CD4-positive, CD25-positive, alpha-beta regulatory T cell (primary cell): ENCODE data around the gene NDUFAB1. TPM values are rescaled to one million over a fixed set of nuclear protein-coding genes. Genes with fewer than 3 reads are reported as not detected.

Experiments used
- polyA plus RNA-seq, 4 donors: library from polyadenylated mRNA; unstranded; fragments of 300-500 nt; fragmentation: Illumina TruSeq; gene quantifications; one replicate each; pipeline ENCODE4 v1.2.3, GENCODE V29; 2021
- total RNA-seq: library from RNA; stranded (reverse); gene quantifications from one replicate; pipeline ENCODE4 v1.2.3, GENCODE V29; 2022

NDUFAB1 gene
- total and polyA plus RNA-seq, 5 donors from 2014 or later, result 27.8 to 233 (median 212) TPM

Other genes with a start within 250 kb of the NDUFAB1 start
- 18.7 TPM for gene COG7, start 143.1 kb downstream of the NDUFAB1 start, total RNA-seq
- gene COG7, start 143.1 kb downstream of the NDUFAB1 start, polyA plus RNA-seq, result 10 to 100 TPM in 3 of 4 donors, 1 to 10 TPM in 1; 9.2 to 14.1 (median 11.1) TPM
- 109 TPM for gene GGA2, start 85.8 kb downstream of the NDUFAB1 start, total RNA-seq
- 10 to 100 TPM; 46.5 to 52.8 (median 49.4) TPM for gene GGA2, start 85.8 kb downstream of the NDUFAB1 start, polyA plus RNA-seq
- gene EARS2, start 39.0 kb downstream of the NDUFAB1 start, total RNA-seq, result 10.2 TPM
- 10 to 100 TPM in 3 of 4 donors, 1 to 10 TPM in 1; 9.5 to 13.5 (median 12.0) TPM for gene EARS2, start 39.0 kb downstream of the NDUFAB1 start, polyA plus RNA-seq
- 38.8 TPM for gene UBFD1, start 38.6 kb downstream of the NDUFAB1 start, total RNA-seq
- gene UBFD1, start 38.6 kb downstream of the NDUFAB1 start, polyA plus RNA-seq, result 10 to 100 TPM; 13.0 to 17.5 (median 14.7) TPM
- gene PALB2, start 45.0 kb upstream of the NDUFAB1 start, total RNA-seq, result 8.1 TPM
- gene PALB2, start 45.0 kb upstream of the NDUFAB1 start, polyA plus RNA-seq, result 1 to 10 TPM; 4.5 to 6.7 (median 5.8) TPM
- 63.4 TPM for gene DCTN5, start 45.1 kb upstream of the NDUFAB1 start, total RNA-seq
- 10 to 100 TPM; 59.7 to 91.8 (median 73.7) TPM for gene DCTN5, start 45.1 kb upstream of the NDUFAB1 start, polyA plus RNA-seq
- gene PLK1, start 82.6 kb upstream of the NDUFAB1 start, total RNA-seq, result 1.6 TPM
- gene PLK1, start 82.6 kb upstream of the NDUFAB1 start, polyA plus RNA-seq, result 1 to 10 TPM; 1.4 to 4.2 (median 2.8) TPM
- gene ERN2, start 116.9 kb upstream of the NDUFAB1 start, total RNA-seq, result not detected
- not detected for gene ERN2, start 116.9 kb upstream of the NDUFAB1 start, polyA plus RNA-seq
- not detected for gene CHP2, start 158.7 kb upstream of the NDUFAB1 start, total RNA-seq
- not detected for gene CHP2, start 158.7 kb upstream of the NDUFAB1 start, polyA plus RNA-seq
- gene PRKCB, start 239.7 kb upstream of the NDUFAB1 start, total RNA-seq, result 83.1 TPM
- gene PRKCB, start 239.7 kb upstream of the NDUFAB1 start, polyA plus RNA-seq, result 10 to 100 TPM; 37.4 to 54.7 (median 47.5) TPM